Kidney capillary endothelial cell (primary cell): Measurements from ENCODE around the gene ZNF45.
"Not testable (repeated sequence)": the region's sequence is repeated elsewhere in the genome, so short reads cannot be mapped to it uniquely, and the experiment has no call there.

Source experiments
- DNase-seq: peaks from one replicate; pipeline ENCODE4 v3.0.0-alpha.2; 2018; ENCODE audit warnings: low spot score

The ZNF45 gene

GRCh38 chr19:43913383-43913782 lies 21.7 kb downstream of the ZNF45 start:
- DNase-seq, result no peak

- DNase-seq, result no peak
Measured at GRCh38 chr19:43910884-43911283, 24.2 kb downstream of the ZNF45 start.

- no peak for DNase-seq
Measured at GRCh38 chr19:43908659-43909058, 26.4 kb downstream of the ZNF45 start.

GRCh38 chr19:43906774-43907173 lies 28.3 kb downstream of the ZNF45 start:
- no peak for DNase-seq

- no peak for DNase-seq
Measured at GRCh38 chr19:43905897-43906296, 29.2 kb downstream of the ZNF45 start.

- no peak for DNase-seq
Measured at GRCh38 chr19:43902399-43902798, 32.7 kb downstream of the ZNF45 start.

- DNase-seq, result peak; percentile 67
Measured at GRCh38 chr19:43901395-43902390, 33.4 kb downstream of the ZNF45 start.

GRCh38 chr19:43895727-43896308 lies 39.3 kb downstream of the ZNF45 start:
- DNase-seq, result no peak

GRCh38 chr19:43883864-43884263 lies 51.2 kb downstream of the ZNF45 start, which contains the start of gene ZNF404:
Gene ZNF404, minus strand, starts transcription at chr19:43883964.
- no peak for DNase-seq

GRCh38 chr19:43880483-43880882 lies 54.6 kb downstream of the ZNF45 start:
- no peak for DNase-seq

GRCh38 chr19:43872547-43873336 lies 62.3 kb downstream of the ZNF45 start:
- DNase-seq, result no peak

GRCh38 chr19:43866923-43867322 lies 68.2 kb downstream of the ZNF45 start:
- not testable (repeated sequence) for DNase-seq
